Activated naive CD4-positive, alpha-beta T cell treated with anti-CD3 and anti-CD28 coated beads for 36 hours (primary cell): ENCODE data around the gene PPP6R1. TPM values are rescaled to one million over a fixed set of nuclear protein-coding genes. Genes with fewer than 3 reads are reported as not detected.

Experiments used
- CTCF ChIA-PET: fragments of 350-600 bp; sonication (Branson Sonifier 250); formaldehyde crosslinking; loops from one replicate; lab custom pipeline; 2021; ENCODE audit warnings: antibody characterized with exemption; lab: Charles Lee
- DNase-seq: peaks from one replicate; pipeline ENCODE4 v3.0.0-alpha.2; 2020
- H3K27ac Mint-ChIP-seq: one replicate; pipeline ENCODE4 v1.8.0; 2021; ENCODE audit warnings: mild to moderate bottlenecking, mixed read lengths
- H3K27me3 Mint-ChIP-seq: one replicate; pipeline ENCODE4 v1.8.0; 2021; ENCODE audit warnings: low read depth, mixed read lengths
- H3K36me3 Mint-ChIP-seq: one replicate; pipeline ENCODE4 v1.8.0; 2021; ENCODE audit warnings: low read depth, mixed read lengths
- H3K4me1 Mint-ChIP-seq: one replicate; pipeline ENCODE4 v1.8.0; 2021; ENCODE audit warnings: low read depth, mixed read lengths
- H3K4me3 Mint-ChIP-seq: one replicate; pipeline ENCODE4 v1.8.0; 2021; ENCODE audit warnings: mild to moderate bottlenecking, moderate library complexity, mixed read lengths
- H3K9me3 Mint-ChIP-seq: one replicate; pipeline ENCODE4 v1.8.0; 2021; ENCODE audit warnings: mixed read lengths
- intact Hi-C: fragments of 100-400 bp; cut with micrococcal nuclease; formaldehyde crosslinking; loops from one replicate; pipeline ENCODE4 v1.15.1; 2023
- total RNA-seq, 2 experiments: library from RNA; stranded (reverse); gene quantifications; one replicate each; pipeline ENCODE4 v1.2.3, GENCODE V29; 2021

The PPP6R1 gene
- total RNA-seq, 2 experiments from 2014 or later, result 166 to 174 TPM

DNA sequence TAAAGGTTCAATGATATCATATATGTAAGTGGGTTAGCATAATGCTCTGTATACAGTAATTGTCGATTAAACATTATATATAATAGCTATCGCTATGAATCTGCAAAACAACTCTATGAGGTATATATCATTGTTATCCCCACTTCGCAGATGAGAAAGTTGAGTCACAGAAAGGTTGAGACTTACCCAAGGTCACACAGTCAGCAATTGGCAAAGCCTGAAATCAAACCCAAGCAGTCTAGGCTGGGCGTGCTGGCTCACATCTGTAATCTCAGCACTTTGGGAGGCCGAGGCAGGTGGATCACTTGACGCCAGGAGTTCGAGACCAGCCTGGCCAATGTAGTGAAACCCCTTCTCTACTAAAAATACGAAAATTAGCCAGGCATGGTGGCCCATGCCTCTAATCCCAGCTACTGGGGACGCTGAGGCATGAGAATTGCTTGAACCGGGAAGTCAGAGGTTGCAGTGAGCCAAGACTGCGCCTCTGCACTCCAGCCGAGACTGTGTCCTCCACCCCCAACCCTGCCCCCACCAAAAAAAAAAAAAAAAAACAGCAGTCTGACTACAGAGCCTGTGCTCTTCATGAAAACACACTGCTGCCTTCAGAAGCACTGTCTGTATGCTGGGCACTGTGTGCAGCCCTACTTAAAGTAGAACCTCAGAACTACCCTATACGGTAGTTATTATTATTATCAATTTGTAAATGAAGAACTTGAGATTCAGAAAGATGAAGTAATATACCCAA, 19.7 kb upstream of the PPP6R1 start:
- Mint-ChIP-seq H3K4me3 (peak overlapping the region; percentile 100), H3K4me1 (peaks cover 26% of the 10 kb centered on the region), H3K36me3 (peaks cover 8% of the 10 kb centered on the region), H3K27me3 (no peaks in the 10 kb centered on the region), H3K9me3 (no peaks in the 10 kb centered on the region), H3K27ac (no peak overlapping the region)
- intact Hi-C loops, result no loop called here
- CTCF ChIA-PET, result interaction anchor here (0.5 kb wide), 1 partner anchor 1175 kb away, joined by 3 read pairs; no protein-coding TSS in a partner anchor
- DNase-seq, result no peak

DNA sequence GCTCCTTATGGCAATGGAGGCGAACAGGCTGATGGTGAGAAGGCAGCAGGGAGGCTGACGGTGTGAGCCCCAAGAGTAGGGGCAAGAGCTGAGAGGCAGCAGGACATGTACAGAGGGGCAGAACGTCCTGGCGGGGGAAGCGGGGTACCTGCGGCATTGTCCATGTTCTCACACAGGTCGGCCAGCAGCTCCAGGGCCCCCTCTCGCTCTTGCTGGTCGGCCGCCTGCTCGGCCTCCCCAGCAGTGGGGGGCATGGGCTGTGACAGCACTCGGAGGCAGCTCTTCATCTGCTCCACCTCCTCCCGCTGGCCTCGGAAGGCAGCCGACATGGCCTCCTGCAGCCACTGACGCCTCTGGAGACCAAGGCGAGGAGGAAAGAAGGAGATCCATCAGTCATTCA, 18.7 kb upstream of the PPP6R1 start:
- no peak for DNase-seq
- H3K36me3 Mint-ChIP-seq, result peaks cover 12% of the 10 kb centered on the region
- H3K9me3 Mint-ChIP-seq, result no peaks in the 10 kb centered on the region
- no peaks in the 10 kb centered on the region for H3K27me3 Mint-ChIP-seq
- CTCF ChIA-PET, result no interaction called here
- H3K4me3 Mint-ChIP-seq, result peak overlapping the region; percentile 17
- H3K27ac Mint-ChIP-seq, result no peak overlapping the region
- peaks cover 23% of the 10 kb centered on the region for H3K4me1 Mint-ChIP-seq
- intact Hi-C loops, result no loop called here

GRCh38 chr19:55276720-55277430, 18.1 kb upstream of the PPP6R1 start:
- CTCF ChIA-PET, result no interaction called here
- H3K9me3 Mint-ChIP-seq, result no peaks in the 10 kb centered on the region

DNA sequence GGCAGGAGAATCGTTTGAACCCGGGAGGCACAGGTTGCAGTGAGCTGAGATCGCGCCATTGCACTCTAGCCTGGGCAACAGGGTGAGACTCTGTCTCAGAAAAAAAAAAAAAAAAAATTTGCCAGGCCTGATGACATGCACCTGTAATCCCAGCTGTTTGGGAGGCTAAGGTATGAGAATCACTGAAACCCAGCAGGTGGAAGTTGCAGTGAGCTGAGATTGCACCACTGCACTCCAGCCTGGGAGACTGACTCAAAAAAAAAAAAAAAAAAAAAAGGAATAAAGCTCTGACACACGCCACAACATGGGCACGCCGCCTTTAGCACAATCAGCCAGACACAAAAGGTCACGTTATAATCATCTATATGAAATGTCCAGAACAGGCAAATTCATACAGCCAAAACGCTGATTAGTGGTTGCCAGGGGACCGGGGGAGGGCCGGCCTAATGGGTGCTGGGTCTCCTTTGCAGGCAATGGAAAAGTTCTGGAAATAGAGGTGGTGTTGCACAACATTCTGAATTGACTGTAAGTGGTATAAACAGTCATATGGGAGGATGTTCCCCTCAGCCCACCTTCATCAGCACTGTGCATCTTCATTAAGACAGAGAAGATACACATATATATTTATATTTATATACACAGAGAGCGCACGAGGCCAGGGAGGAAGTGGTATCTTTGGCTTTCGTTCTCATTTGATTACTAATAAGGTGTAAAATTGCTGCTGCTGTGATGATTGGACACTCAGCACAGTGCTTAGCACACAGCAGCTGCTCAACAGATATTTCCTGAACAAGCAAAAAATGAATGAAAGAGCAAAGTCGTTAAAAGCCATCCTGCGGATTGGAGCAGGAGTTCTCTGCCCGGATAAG, 17.3 kb upstream of the PPP6R1 start:
- no peak for DNase-seq
- CTCF ChIA-PET, result interaction anchor here (0.6 kb wide), 1 partner anchor 15 kb away, joined by 9 read pairs; no protein-coding TSS in a partner anchor
- H3K27me3 Mint-ChIP-seq, result no peaks in the 10 kb centered on the region
- H3K36me3 Mint-ChIP-seq, result peaks cover 17% of the 10 kb centered on the region
- no peak overlapping the region for H3K27ac Mint-ChIP-seq
- intact Hi-C loops, result no loop called here
- H3K9me3 Mint-ChIP-seq, result no peaks in the 10 kb centered on the region
- no peak overlapping the region for H3K4me3 Mint-ChIP-seq
- H3K4me1 Mint-ChIP-seq, result peaks cover 19% of the 10 kb centered on the region

More at GRCh38 chr19:55276720-55277430, 18.1 kb upstream of the PPP6R1 start:
- intact Hi-C loops, result no loop called here
- Mint-ChIP-seq H3K27ac (no peak overlapping the region), H3K4me3 (peak overlapping the region; percentile 17), H3K27me3 (no peaks in the 10 kb centered on the region), H3K4me1 (peaks cover 23% of the 10 kb centered on the region), H3K36me3 (peaks cover 17% of the 10 kb centered on the region)
- no peak for DNase-seq

GRCh38 chr19:55273978-55274707, 15.3 kb upstream of the PPP6R1 start:
- Mint-ChIP-seq H3K9me3 (no peaks in the 10 kb centered on the region), H3K27ac (no peak overlapping the region), H3K4me1 (peaks cover 3% of the 10 kb centered on the region), H3K27me3 (no peaks in the 10 kb centered on the region), H3K4me3 (no peak overlapping the region), H3K36me3 (peaks cover 22% of the 10 kb centered on the region)
- intact Hi-C loops, result no loop called here
- CTCF ChIA-PET, result no interaction called here
- DNase-seq, result no peak

DNA sequence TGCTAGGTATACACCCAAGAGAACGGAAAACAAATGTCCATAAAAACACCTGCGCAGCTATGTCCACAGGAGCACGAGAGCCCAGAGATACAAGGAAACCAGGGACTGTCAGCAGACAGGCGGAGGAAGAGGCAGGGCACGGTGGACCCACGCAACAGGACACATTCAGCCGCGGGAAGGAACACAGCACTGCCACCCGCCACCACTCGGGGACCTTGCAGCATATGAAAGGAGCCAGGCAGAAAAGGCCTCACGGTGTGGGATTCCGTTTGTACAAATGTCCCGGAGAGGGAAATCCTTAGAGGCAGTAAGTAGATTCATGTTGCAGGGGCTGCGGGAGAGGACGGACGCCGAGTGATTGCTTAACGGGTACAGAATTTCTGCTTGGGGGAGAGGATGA, 13.3 kb upstream of the PPP6R1 start:
- intact Hi-C loops, result no loop called here
- Mint-ChIP-seq H3K36me3 (peaks cover 24% of the 10 kb centered on the region), H3K9me3 (no peaks in the 10 kb centered on the region), H3K27ac (no peak overlapping the region), H3K4me3 (no peak overlapping the region), H3K27me3 (no peaks in the 10 kb centered on the region), H3K4me1 (no peaks in the 10 kb centered on the region)
- no peak for DNase-seq
- CTCF ChIA-PET, result no interaction called here

DNA sequence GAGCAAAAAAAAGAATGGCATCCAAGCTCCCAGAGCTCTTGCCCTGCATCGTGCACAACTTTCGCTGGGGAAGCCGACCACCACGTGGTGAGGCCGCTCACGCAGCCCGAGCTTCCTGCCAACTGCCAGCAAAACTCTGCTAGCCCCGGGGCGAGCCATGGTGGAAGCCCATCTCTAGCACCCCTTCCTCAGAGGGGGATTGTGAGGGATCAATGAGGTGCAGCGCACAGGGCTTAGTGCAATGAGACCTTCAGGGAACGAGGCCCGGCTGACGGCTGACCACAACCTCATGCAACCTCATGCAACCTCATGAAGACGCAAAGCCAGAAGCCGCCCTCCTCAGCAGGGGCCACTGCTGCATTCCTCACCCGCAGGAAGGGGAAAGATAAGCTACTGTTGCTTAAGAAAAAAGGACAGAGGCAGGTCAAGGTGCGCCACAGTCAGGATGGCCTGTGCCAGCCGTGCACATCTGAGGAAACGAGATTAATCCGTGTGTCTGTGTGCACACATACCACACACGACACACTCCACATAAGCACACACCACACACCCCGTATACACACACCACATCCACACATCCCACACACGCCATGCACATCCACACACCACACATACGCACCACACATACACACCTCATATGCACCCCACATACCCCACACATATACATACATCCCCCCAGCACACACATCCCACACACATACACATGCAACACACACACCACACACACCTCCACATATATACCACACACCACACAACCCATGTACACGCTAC, 11.5 kb upstream of the PPP6R1 start:
- CTCF ChIA-PET, result interaction anchor here (0.8 kb wide), 1 partner anchor 31 kb away, joined by 3 read pairs; no protein-coding TSS in a partner anchor
- no peak overlapping the region for H3K4me3 Mint-ChIP-seq
- H3K36me3 Mint-ChIP-seq, result peaks cover 30% of the 10 kb centered on the region
- H3K27me3 Mint-ChIP-seq, result no peaks in the 10 kb centered on the region
- H3K4me1 Mint-ChIP-seq, result no peaks in the 10 kb centered on the region
- intact Hi-C loops, result no loop called here
- no peak for DNase-seq
- H3K9me3 Mint-ChIP-seq, result peaks cover 4% of the 10 kb centered on the region
- no peak overlapping the region for H3K27ac Mint-ChIP-seq

- Mint-ChIP-seq H3K27me3 (no peaks in the 10 kb centered on the region), H3K4me1 (no peaks in the 10 kb centered on the region), H3K36me3 (peaks cover 30% of the 10 kb centered on the region), H3K9me3 (peaks cover 4% of the 10 kb centered on the region), H3K4me3 (no peak overlapping the region), H3K27ac (no peak overlapping the region)
- CTCF ChIA-PET, result no interaction called here
- DNase-seq, result no peak
- intact Hi-C loops, result no loop called here
Observed at GRCh38 chr19:55269299-55269698, 10.5 kb upstream of the PPP6R1 start.

GRCh38 chr19:55266840-55267239, 8.0 kb upstream of the PPP6R1 start:
- CTCF ChIA-PET, result interaction anchor here (0.6 kb wide), 1 partner anchor 113 kb away, joined by 4 read pairs; no protein-coding TSS in a partner anchor
- H3K36me3 Mint-ChIP-seq, result peaks cover 30% of the 10 kb centered on the region
- no peak overlapping the region for H3K27ac Mint-ChIP-seq
- no peaks in the 10 kb centered on the region for H3K4me1 Mint-ChIP-seq
- peaks cover 4% of the 10 kb centered on the region for H3K9me3 Mint-ChIP-seq
- no peak for DNase-seq
- intact Hi-C loops, result no loop called here
- no peak overlapping the region for H3K4me3 Mint-ChIP-seq
- no peaks in the 10 kb centered on the region for H3K27me3 Mint-ChIP-seq

GRCh38 chr19:55266404-55266803, 7.6 kb upstream of the PPP6R1 start:
- H3K27me3 Mint-ChIP-seq, result no peaks in the 10 kb centered on the region

DNA sequence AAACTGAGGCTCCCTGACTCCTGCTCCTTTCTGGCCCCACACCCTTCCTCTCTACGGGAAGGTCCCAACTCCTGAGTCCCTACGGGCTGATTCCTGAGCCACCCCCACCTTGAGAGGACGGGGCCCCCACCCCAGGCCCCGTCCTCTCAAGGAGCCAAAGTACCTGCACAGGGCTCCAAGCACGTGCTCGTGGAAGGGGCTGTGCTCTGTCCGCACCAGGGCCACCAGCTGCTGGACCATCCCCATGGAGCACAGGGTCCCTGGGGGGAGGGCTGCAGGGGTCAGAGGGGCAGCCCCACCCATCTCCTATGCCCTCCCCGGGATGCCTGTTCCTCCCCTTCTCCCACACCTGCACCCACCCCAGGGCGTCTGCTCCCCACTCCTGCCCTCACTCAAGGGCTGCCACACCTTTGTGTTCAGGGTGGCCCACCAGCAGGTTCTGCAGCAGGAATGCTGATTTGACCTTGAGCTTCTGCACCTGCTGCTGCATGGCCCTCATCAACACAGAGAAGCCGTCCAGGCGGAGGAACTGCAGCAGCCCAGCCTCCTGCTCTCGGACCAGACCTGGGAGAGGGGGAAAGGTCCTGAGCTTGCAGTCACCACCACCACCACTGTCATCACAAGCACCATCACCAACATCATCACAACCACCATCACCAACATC, 7.0 kb upstream of the PPP6R1 start:
- Mint-ChIP-seq H3K4me1 (no peaks in the 10 kb centered on the region), H3K4me3 (no peak overlapping the region), H3K36me3 (peaks cover 29% of the 10 kb centered on the region), H3K27me3 (no peaks in the 10 kb centered on the region), H3K27ac (no peak overlapping the region), H3K9me3 (peaks cover 4% of the 10 kb centered on the region)
- CTCF ChIA-PET, result no interaction called here
- no peak for DNase-seq
- intact Hi-C loops, result no loop called here

More at GRCh38 chr19:55266404-55266803, 7.6 kb upstream of the PPP6R1 start:
- CTCF ChIA-PET, result no interaction called here
- H3K27ac Mint-ChIP-seq, result no peak overlapping the region
- no peak overlapping the region for H3K4me3 Mint-ChIP-seq
- H3K9me3 Mint-ChIP-seq, result peaks cover 4% of the 10 kb centered on the region
- DNase-seq, result no peak
- no peaks in the 10 kb centered on the region for H3K4me1 Mint-ChIP-seq
- intact Hi-C loops, result no loop called here
- H3K36me3 Mint-ChIP-seq, result peaks cover 30% of the 10 kb centered on the region
